Measurements from ENCODE around the gene BSPRY.
"Not testable (repeated sequence)": the region's sequence is repeated elsewhere in the genome, so short reads cannot be mapped to it uniquely, and the experiment has no call there.

GRCh38 chr9:113406873-113407511, 57.7 kb downstream of the BSPRY start:
- TF ChIP-seq CTCF (conservative IDR thresholded peaks at IDR 0.05; ENCODE audit: low read length), result peak; percentile 71
- TF ChIP-seq EZH2phosphoT487 (IDR thresholded peaks at IDR 0.05; ENCODE audit: borderline replicate concordance), result not testable (repeated sequence)

Measured in Loucy (cell line).